ENCODE results near the gene MICAL1. TPM values are rescaled to one million over a fixed set of nuclear protein-coding genes. Genes with fewer than 3 reads are reported as not detected.

The MICAL1 gene
- total RNA-seq, 1 experiment from 2014 or later: 151 TPM

DNA sequence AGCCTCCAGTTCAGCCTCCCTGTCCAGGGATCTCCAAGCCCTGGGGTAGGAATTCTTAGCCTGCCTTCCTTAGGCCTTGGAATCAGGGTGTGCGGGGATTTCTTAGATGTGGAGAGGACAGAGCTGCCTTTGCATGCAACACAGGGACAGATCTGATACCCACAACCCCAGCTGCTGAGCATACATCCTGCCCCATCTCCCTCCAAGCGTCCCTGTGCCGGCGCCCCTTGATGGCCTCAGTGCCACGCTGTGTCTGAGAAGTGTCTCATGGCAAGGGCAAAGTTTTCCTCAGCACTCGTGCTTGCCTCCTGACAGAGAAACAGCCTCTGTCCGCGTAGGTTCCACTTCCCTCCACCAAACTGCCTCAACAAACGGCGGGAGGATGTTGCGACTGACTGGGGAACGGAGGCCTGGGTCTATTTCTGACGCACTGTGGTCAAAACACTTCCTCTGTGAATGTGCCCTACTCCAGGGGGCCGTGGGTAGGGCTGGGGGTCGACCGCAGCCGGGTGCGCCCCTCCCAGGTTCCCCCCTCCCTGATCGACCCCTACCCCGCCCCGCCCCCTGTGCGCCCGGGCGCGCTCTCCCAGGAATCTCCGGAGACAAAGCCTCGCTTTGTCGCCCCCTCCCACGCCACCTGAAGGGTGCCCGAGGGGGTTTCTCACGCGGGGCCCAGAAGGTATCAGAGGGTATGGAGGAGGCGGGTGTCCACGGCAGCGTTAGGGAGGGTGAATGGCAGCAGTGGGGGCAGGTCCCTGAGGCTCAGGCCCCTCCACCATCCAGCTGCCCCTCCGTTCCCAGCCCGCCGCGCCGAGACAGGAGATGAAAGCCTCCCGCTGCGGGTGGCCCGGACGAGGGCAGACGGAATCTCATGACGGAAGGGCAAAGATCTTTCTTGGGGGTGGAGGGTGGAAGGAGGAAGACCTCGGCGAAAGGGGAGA lies 806 bp downstream of the MICAL1 start:
- no peak for DNase-seq (ENCODE audit: low read depth)

DNA sequence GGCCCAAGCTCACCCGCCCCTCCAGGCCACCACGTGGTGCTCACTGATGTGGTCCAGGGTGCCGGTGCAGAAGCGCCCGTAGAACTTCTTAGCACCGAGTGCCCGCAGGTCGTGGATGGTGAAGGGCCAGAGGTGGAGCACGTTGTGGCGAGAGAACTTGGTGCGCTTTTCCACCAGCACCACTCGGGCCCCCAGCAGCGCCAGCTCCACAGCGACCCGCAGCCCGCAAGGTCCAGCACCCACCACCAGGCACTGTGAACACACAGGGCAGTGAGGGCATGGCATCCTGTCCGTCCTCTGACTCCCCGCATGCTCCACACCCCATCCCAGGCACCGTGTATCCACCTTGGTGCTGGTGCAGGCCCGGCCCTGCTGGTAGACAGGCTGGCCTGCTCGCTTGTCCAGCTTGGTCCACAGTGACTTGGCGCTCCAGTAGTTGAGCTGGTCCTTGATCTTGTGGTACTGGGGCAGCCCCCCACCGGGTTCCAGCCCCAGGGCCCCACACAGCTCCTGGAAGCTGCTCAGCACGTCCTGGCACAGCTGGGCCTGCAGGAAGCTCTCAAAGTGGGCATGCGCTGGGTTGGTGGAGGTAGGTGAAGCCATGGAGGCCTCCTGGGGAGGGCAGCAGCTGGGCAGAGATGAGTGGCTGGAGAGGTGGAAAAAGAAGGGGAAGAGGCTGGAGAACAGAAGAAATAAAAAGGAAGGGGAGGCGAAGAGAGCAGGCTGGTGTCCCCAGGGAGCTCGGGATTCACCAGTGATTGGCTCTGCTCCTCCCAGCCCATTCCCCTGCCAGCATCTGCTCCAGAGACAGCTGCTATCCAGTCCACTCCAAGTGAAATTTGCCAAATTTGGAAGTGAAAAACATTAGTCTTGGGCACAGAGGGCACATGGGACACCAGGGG lies 1.7 kb downstream of the MICAL1 start:
- DNase-seq (ENCODE audit: low read depth): peak; percentile 97

DNA sequence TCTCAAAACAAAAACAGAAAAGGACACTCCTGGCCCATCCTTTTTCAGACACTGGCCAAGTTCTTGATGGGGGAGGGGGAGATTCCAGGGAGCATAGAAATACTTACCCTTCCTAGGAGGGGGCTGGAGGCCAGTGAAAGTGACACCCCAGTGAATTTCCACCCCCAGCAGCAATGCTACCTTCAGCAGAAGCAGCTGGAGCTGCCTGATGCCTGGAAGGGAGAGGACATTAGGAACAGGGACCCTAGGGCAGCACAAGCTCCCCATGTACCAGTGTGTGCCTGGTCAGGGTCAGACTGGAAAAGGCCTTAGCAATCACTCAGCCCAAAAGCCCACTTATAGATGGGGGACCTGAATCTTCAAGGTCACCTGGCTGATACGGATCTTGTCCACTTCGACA lies 2.4 kb downstream of the MICAL1 start:
- no peak for DNase-seq (ENCODE audit: low read depth)

DNA sequence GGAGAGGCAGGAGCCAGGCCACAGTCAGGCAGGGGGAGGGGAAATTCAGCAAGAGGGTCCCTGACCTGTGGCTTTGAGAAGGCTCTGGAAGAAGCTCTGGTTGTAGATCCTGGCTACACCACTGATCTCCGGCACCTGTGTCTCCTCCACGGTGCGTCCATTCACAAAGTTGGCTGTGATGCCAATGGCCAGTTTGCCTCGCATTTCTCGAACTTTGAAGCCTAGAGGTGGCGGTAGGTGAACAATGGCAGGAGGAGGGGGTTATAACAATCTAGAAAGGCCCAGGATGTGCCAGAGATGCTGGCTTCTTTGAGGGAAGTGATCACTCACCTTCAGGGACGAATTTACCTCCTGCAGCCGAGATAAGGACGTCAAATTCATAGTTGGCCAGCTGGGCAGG lies 3.4 kb downstream of the MICAL1 start:
- no peak for DNase-seq (ENCODE audit: low read depth)

DNA sequence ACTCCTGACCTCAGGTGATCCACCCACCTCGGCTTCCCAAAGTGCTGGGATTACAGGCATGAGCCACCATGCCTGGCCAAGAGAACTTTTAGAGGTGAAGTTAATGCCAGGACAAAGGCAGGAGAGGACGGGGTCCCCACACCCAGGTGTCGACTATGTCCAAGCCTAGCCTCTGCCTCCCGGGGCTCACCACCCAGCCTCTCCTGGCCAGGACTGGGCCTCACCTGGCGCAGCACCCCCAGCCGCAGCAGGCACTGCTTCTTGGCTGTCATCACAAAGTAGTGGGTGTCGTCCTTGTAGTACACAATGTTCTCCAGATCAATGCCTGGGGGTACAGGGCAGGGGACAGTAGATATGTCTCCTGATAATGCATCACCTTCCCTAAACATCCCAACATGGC lies 4.2 kb downstream of the MICAL1 start:
- no peak for DNase-seq (ENCODE audit: low read depth)

DNA sequence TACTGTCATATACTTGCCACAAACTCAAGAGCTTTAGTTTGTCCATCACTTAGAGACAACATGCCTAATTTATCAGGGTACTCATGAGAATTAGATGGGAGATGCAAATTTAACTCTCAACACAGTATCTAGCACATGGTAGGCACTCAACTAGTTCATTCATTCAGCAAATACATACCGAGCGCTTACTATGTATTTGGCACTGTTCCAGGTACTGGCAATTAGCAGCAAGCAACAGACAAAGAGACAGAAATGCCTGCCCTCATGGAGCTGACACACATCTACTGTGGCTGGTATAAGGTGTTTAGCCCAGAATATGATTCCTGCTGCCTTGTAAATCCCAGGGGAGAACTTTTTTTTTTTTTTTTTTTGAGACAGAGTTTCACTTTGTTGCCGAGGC lies 4.8 kb downstream of the MICAL1 start:
- no peak for DNase-seq (ENCODE audit: low read depth)

DNA sequence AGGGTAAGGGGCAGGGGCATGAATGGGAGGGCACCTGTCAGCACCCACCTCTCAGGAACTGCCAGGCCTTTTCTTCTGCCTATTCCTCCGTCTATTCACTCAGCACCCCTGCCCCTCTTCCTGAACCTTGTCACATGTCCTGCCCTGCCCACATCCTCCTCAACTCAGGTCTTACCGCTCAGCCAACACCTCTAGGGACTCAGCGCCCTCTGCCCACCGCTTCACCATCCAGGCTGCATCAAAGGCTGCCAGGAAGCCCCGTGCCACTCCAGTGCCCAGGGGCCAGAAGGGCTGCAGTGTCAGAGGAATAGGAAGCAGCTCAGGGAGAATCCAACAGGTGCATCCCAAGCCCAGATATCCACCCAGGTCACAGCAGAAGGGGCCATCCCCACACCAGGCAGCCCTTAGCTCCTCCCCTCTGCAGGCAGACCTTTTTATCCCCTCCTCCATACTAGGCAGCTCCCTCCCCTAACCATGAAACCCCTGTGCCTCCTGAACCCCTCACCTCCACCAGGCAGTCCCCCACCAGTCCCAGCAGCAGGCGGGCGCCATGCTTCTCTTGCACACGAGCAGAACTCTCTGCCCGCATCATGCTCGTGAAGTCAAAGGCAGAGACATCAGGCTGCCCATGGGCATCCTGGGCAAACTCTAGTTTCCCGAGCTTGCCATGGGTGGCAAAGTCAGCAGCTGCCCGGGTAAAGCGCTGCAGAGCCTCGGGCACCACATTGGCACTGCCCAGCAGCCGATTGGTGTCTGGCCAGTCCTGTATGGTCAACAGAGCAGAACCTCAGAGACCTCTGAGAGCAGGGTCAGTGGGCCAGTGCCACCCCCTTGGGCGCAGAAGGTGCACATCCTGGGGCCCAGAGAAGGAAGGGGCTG lies 5.5 kb downstream of the MICAL1 start:
- no peak for DNase-seq (ENCODE audit: low read depth)

DNA sequence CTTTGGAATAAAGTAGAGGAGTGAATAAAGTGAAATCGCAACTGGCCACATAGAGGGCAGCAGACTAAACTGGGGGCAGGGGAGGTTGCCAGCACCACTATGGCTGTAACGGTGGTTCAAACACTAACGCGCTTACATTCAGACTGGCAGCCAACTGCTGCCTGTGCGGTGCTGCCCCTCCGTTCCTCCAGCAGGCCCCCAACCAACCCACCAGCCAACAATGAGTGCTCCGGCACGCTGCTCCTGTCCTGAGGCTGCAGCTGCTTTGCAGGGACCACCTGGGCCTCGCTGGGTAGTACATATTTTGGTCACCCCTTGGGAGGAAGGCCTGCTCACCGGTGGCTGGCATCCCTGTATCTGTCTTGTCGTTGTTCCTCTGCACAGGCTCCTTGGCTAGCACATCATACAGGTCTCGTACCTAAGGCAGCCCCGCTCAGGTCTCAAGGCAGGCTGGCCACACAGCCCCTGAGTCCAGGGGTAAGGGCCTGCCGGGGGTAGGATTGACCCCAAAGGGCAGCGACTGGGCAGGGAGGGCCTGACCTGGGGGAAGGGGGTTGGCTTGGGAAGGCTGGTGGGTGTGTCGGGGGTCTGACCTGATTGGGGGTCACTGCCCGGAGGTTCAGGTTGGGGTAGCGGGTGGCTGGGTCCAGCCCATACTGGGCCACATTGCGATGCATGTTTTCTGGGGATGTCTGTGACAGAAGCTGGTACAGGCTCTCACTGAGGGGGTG lies 6.3 kb downstream of the MICAL1 start:
- DNase-seq (ENCODE audit: low read depth): no peak

DNA sequence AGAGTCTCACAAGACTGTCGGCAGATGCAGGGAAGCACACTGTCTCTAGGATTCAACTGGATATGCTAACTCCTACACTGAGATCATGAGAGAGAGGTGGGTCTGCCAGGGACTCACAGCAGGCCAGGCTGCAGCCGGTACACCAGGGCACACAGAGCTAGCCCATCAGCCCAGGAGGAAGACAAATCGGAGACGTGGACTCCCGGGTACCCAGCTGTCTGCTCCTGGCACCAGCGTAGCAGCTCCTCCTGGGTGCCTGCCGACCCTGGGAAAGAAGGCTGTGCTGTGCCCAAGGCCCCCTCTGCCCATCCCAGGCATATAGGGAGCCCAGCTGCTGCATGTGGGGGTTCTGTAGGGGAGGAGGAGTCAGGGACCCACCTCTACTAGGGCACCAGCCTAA lies 7.0 kb downstream of the MICAL1 start:
- DNase-seq (ENCODE audit: low read depth): no peak

DNA sequence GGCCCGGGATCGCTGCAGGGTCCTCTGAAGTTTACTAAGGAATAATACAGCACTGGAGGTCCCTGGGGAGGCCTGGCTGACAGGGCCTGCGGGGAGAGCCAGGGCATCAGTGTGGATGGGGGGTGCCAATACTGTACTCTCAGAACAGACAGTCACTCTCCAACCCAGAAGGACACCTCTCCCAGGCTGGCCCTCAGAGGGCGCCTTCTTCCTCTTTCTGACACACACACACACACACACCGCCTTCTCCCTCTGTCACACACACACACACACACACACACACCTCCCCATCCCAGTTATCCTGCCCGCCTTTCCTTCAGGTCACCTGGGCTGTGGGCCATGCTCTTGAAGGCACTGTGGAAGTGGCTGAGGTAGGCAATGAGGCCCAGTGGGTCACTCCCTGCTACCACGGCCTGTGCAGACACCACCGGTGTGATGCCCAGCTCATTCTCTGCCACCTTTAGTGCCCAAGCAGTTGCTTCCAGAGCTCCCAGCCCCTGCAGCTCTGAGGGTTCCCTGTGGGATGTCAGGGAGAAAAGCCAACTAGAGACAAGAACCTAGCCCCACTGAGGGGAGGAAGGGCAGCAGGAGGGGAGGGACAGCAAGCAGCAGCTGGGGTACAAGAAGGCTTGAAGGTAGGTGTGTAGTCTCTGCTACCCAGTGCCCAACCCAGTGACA lies 7.6 kb downstream of the MICAL1 start:
- no peak for DNase-seq (ENCODE audit: low read depth)

DNA sequence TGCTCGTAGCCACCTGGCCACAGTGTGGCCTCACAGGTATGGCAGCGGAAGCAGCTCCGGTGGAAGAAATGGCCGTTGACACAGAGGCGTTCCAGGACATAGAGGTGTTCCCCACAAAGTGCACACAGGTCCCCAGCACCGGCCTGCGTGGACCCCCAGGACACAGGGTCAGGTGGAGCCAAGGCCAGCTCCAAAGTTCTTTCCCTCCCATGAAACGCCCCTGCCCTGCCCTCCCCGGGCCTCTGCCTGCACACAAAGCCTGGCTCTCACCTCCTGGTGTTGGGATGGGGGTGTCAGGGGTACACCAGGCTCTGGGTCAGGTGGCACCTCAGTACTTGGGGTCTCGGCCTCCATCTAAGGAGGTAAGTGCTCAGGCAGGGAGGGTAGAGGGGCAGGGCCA lies 8.5 kb downstream of the MICAL1 start:
- DNase-seq (ENCODE audit: low read depth): no peak

DNA sequence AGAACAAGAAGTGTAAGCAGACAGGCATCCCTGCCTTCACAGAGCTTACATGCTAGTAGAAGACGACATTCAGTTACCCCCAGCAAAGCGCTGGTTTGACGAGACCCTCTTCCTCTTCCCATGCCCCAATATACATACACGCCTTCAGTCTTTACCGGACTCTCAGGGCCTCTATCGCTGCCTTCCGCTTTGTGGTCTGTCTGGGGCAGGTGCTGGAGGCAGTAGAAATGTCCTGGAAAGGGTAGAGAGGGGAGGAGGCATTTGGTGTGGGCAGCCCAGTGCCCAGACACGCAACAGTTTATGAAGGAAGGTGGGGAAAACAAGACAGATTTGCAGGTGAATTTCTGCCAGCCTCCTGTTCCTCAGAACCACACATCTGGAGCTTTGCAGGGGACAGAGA lies 9.0 kb downstream of the MICAL1 start:
- no peak for DNase-seq (ENCODE audit: low read depth)

DNA sequence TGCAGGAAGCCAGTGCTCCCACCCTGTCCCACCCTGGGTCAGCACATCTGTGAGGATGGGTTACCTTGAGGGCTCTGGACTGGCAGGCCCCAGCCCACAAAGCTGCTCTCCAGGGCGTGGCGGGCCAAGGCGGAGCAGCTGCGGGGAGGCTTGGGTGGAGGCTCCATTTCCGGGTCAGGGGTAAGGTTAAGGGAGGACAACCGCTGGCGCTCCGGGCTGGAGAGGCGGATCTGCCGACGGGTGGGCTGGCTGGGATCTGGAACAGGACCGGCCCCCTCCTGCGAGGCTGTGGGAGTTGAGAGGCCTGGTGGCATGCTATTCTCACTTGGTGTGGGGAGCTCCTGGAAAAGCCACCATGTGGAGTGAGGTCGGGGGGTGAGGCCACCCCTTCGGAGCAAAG lies 9.5 kb downstream of the MICAL1 start:
- DNase-seq (ENCODE audit: low read depth): no peak

DNA sequence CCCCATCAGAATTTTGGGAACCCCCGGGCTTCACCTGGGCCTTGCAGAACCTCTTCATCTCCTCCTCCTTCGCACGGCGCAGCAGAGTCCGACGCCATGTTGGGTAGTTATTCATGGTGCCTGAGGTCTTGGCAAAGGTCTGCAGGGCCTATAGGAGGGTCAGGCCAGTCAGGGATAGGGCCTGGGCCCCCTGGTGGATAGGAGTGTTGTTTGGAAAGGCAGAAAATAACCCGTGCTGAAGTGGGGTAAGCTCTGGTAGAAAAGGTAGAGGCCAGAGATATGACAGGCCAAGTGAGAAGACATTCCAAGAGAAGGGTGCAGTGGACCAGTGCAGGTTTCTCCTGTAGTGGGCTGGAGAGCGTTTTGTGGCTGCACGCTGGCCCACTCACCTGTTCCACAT lies 10.2 kb downstream of the MICAL1 start:
- no peak for DNase-seq (ENCODE audit: low read depth)

DNA sequence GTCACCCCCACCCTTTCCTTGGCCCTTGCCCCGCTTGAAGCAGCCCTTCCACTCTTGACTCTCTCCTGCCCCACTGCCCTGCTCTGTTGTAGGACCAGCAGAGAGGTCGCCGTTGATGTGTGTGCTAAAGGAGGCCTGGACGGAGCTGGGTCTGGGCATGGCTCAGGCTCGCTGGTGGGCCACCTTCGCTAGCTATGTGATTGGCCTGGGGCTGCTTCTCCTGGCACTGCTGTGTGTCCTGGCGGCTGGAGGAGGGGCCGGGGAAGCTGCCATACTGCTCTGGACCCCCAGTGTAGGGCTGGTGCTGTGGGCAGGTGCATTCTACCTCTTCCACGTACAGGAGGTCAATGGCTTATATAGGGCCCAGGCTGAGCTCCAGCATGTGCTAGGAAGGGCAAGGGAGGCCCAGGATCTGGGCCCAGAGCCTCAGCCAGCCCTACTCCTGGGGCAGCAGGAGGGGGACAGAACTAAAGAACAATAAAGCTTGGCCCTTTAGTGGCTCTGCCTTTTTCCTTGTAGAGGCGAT lies 12.1 kb downstream of the MICAL1 start:
- DNase-seq (ENCODE audit: low read depth): no peak

DNA sequence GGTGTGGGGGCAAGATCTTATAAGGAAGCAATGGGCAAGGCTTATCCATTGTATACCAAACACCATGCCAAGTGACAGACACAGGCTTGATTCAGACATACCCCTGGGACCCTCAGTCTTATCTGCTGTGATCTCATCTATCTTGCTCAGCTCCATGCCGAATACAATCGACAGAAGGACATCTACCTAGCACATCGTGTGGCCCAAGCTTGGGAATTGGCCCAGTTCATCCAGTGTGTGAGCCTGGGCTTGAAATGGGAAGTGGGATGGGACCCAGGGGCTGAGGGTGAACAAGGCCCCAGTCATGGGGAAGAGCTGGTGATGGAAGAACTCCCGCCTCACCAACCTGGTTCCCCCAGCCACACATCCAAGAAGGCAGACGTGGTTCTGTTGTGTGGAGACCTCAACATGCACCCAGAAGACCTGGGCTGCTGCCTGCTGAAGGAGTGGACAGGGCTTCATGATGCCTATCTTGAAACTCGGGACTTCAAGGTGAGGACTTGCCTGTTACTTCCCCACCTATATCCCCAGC lies 13.1 kb downstream of the MICAL1 start:
- no peak for DNase-seq (ENCODE audit: low read depth)

DNA sequence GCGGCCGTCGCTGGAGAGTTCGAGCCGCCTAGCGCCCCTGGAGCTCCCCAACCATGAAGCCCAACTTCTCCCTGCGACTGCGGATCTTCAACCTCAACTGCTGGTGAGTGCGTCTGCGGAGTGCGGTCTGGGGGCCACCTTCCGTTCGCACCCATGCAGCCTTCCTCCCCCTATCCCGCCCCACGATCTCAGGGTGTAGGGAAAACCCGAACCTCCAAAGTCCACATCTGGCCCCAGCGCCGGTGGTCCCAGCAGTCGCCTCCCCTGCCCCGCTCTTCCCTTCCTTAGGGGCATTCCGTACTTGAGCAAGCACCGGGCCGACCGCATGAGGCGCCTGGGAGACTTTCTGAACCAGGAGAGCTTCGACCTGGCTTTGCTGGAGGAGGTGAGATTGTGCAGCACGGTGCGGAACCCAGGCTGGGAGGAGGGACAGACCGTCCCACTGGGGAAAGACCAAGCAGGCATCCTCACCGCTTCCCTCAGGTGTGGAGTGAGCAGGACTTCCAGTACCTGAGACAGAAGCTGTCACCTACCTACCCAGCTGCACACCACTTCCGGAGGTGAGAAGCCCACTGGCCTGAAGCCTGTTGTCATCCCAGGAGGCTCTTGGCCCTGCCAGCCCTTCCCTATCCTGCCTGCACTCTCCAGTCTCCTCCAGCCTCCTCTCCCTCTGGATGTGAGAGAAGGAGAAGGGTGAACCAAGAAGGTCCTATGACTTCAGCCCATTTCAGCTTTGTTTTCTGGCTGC lies 14.3 kb downstream of the MICAL1 start:
- DNase-seq (ENCODE audit: low read depth): peak; percentile 40

DNA sequence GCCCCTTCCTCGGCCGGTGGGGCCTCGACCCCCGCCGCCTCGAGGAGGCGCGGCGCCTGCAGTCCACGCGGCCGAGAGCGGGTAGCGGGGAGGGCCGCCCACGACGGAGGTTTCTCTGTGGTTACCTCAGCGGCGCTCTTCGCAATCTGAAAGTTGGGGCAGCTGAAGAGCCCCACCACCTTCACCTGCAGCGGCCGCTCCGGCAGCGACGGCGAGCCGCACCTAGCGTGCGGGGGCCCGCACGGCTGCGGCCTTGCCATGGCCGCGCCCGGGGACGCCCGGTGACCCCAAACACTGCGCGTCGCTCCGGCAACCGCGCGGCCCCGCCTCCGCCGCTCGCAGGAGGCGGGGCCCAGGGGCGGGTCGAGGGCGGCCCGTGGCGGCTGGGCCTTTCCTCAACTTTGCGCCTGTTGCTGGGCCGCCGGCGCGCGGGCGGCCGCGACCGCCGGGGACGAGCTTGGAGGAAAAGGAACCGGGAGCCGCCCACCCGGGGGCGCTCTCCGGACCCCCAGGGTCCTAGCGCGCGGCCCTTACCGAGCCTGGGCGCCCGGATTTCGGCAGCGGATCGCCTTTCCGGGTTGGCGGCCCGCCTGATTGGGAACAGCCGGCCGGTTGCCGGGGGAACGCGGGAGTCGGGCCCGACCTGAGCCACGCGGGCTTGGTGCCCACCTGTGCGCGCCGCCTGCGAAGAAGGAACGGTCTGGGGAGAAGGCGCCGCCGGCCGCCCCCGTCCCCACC lies 15.1 kb downstream of the MICAL1 start, which contains the start of the genes PPIL6 and SMPD2:
PPIL6 (minus strand) TSS at position 298 of the 738 bp plus-strand sequence; CDS start at position 260, 38 bp downstream.
SMPD2 (plus strand) TSS at position 394 of the 738 bp plus-strand sequence. CDS start 398 bp downstream, outside the sequence.
- DNase-seq (ENCODE audit: low read depth): peak; percentile 91

Data from LHCN-M2 (cell line).